ENCODE results near the gene WIZ.
A peak's percentile ranks its signal among the peaks of the same experiment; 100 is the strongest.
"Not testable (repeated sequence)": the region's sequence is repeated elsewhere in the genome, so short reads cannot be mapped to it uniquely, and the experiment has no call there.

The WIZ gene, protein sequence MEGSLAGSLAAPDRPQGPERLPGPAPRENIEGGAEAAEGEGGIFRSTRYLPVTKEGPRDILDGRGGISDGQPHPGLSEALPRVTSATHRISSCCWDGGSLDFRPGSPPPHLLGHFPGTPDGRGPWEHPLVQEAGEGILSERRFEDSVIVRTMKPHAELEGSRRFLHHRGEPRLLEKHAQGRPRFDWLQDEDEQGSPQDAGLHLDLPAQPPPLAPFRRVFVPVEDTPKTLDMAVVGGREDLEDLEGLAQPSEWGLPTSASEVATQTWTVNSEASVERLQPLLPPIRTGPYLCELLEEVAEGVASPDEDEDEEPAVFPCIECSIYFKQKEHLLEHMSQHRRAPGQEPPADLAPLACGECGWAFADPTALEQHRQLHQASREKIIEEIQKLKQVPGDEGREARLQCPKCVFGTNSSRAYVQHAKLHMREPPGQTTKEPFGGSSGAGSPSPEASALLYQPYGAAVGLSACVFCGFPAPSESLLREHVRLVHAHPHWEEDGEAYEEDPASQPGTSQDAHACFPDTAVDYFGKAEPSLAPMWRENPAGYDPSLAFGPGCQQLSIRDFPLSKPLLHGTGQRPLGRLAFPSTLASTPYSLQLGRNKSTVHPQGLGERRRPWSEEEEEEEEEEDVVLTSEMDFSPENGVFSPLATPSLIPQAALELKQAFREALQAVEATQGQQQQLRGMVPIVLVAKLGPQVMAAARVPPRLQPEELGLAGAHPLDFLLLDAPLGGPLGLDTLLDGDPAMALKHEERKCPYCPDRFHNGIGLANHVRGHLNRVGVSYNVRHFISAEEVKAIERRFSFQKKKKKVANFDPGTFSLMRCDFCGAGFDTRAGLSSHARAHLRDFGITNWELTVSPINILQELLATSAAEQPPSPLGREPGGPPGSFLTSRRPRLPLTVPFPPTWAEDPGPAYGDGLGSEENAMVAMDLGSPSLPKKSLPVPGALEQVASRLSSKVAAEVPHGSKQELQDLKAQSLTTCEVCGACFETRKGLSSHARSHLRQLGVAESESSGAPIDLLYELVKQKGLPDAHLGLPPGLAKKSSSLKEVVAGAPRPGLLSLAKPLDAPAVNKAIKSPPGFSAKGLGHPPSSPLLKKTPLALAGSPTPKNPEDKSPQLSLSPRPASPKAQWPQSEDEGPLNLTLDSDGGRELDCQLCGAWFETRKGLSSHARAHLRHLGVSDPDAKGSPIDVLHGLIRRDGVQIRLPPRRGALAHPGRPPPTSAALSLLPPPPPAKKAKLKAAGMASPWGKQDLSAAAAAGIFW (N-terminal part only)

DNA sequence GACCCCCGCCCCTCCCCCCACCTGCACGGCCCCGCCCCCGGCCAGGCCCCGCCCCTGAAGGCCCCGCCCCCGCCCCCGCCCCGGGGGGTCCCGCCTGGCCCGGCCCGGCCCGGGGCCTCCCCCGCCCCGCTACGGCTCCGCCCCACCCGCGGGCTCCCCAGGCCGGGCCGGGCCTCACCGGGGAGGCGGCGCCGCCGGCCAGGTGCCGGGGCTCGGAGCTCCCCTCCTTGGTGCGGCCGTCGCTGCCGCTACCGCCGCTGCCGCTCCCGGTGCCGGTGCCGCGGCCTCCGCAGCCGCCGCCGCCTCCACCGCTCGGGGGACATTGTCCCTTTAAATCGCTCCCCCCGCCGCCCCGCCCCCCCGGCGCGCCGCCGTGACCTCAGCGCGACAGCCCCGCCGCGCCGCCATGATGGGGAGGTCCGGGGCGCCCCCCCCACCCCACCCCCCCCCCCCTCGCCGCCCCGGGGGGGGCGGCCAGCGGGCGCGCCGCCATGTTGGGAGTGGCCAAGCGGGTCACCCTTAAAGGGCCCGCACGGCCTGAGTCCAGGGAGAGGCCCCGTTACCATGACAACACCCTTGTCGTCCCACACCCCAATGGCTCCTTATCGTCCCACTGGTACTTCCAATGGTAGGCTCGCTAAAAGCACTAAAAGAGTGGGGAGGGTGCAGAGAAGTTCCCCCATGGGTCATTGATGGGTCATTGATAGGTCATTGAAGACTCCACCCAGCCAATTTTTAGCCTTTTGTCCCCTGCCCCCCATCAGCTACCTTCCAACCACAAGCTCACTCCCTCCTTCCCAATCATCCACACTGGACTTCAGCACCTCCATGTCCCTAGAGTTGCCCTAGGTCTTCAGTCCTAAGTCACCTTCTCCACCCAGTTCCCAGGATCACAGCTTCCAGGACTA is at the start of gene WIZ:
Gene WIZ (minus strand): TSS at position 337 of the 908 bp plus-strand sequence. CDS start 1,649 bp downstream, outside the sequence.
- H3K4me3 ChIP-seq (ENCODE audit: low read depth, low read length) = peak within 1 kb of the TSS; percentile 77
- peak; percentile 20 for DNase-seq (ENCODE audit: low read depth)

DNA sequence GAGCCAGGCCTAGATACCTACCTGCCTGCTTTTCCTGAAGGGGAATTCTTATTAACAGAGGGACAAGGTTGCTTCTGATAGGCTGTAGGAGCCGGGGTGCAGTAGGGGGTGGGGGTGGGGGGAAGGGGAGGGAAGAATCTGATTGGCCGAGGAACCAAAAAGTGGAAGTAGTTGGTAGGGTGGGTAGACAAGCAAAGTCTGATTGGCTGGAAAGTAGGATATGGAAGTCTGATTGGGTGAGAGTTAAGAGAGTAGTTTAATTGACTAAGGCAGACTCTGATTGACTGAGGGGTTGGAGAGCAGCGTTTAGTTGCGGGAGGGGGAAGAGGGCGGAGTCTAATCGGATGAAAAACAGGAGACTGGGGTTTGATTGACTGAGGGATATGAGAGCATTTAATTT is 49.2 kb upstream of the WIZ start:
- no peak overlapping the region for H3K4me3 ChIP-seq (ENCODE audit: low read depth, low read length)
- DNase-seq (ENCODE audit: low read depth) = no peak

DNA sequence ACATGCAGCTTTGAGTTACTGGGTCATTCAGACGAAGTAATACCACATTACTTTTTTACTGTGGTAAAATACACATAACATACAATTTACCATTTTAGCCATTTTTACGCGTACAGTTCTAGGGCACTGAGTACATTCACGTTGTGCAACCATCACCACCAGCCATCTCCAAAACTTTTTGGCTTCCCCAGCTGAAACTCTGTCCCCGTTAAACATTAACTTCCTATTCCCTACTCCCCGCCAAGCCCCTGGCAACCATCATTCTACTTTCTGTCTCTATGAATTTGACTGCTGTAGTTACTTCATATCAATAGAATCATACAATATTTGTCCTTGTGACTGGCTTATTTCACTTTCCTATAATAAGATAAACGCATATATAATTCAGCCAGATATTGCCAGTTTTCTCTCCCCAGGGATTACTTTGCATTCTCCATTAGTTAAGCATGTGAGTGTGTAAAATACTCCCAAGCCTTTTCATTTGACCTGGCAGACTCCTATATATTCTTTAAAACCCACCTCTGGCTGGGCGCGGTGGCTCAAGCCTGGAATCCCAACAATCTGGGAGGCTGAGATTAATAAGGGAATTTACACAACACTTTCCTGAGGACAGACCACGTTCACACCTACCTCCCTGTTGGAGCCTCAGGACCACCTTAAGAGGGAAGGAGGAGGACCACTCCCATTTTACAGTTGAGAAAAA is 48.6 kb upstream of the WIZ start:
- no peak overlapping the region for H3K4me3 ChIP-seq (ENCODE audit: low read depth, low read length)
- no peak for DNase-seq (ENCODE audit: low read depth)

DNA sequence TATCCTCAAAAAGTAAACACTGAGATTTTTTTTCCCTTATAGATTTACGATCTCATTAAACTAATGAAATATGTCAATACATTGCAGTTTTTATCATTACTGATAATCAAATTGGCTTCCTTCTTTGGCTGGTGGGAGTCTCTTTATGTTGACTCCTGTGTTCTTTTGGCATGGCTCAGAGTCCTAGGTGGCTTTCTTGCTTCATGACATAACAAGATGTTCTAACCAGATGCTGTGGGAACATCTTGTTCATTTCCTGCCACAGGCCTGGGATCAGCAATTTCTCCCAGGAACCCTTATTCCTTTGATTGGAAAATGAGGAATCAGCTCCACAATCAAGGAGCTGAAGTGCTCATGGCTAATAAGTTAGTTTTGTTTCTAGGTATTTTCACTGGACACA is 45.4 kb upstream of the WIZ start:
- no peak overlapping the region for H3K4me3 ChIP-seq (ENCODE audit: low read depth, low read length)
- no peak for DNase-seq (ENCODE audit: low read depth)

DNA sequence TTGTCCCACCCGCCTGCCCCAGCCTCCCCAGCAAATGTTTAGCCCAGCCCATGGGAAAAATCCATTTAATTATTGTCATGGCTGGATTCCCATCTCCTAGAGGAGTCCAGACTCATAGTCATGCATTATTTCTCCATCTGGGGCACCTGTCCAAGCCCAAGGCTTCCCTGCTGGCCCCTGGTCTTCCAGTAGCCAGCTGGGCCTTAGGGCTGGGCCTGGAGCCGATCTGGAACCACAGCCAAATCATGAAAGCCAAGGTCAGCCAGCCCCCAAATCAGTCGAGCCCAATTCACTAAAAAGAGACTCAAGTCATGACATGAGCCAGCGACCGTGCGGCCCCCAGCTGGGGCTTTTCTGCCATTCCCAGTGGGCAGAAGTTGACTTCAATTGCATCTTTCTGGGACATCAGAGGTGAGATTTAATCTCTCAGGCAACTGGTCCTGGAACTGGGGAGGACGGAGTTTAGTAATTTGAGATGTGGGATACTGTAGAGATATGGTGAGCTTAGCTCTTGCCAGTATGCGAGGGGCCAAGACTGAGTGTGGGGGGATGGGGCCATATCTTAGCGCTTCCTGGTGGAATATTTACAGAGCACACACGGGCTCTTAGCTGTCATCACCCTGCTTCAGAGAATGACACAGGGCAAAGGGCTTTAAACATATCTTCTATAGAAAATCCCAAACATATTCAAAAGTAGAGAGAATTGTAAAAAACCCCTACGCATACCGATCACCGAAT is 38.9 kb upstream of the WIZ start:
- DNase-seq (ENCODE audit: low read depth) = no peak
- no peak overlapping the region for H3K4me3 ChIP-seq (ENCODE audit: low read depth, low read length)

DNA sequence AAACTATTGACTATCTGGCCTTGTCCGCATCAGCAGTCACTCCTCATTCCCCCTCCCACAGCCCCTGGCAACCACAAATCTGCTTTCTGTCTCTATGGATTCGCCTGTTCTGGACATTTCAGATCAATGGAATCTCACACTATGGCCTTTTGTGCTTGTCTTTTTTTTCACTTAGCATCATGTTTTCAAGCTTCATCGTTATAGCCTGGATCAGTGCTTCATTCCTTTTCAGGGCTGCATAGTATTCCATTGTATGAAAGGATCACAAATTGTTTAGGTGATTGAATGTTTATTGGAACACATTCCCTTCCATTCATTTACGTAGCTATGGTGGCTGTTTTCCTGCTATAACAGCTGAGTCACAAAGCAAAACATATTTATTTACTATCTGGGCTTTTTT is 37.3 kb upstream of the WIZ start:
- no peak for DNase-seq (ENCODE audit: low read depth)
- no peak overlapping the region for H3K4me3 ChIP-seq (ENCODE audit: low read depth, low read length)

DNA sequence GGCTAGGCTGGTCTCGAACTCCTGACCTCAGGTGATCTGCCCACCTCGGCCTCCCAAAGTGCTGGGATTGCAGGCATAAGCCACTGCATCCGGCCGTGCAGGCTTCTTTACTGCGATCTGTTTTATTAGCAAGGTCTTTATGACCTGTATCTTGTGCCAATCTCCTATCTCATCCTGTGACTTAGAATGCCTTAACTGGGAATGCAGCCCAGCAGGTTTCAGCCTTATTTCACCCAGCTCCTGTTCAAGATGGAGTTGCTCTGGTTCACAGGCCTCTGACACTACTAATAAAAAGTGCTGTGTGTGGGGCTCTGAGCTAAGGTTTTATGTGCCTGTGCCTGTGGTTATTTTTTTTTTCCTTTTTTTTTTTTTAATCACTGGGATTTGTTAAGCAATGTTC is 36.0 kb upstream of the WIZ start:
- DNase-seq (ENCODE audit: low read depth); H3K4me3 ChIP-seq (ENCODE audit: low read depth, low read length): not testable (repeated sequence)

DNA sequence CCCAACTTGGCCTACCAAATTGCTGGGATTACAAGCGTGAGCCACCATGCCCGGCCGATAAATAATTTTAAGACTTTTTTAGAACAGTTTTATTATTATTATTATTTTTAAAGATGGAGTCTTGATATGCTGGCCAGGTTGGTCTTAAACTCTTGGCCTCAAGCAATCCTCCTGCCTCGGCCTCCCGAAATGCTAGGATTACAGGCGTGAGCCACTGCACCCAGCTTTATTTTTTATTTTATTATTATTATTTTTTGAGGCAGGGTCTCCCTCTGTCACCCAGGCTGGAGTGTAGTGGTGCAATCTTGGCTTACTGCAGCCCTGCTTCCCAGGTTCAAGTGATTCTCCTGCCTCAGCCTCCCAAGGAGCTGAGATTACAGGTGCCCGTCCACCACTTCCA is 31.2 kb upstream of the WIZ start:
- H3K4me3 ChIP-seq (ENCODE audit: low read depth, low read length); DNase-seq (ENCODE audit: low read depth): not testable (repeated sequence)

DNA sequence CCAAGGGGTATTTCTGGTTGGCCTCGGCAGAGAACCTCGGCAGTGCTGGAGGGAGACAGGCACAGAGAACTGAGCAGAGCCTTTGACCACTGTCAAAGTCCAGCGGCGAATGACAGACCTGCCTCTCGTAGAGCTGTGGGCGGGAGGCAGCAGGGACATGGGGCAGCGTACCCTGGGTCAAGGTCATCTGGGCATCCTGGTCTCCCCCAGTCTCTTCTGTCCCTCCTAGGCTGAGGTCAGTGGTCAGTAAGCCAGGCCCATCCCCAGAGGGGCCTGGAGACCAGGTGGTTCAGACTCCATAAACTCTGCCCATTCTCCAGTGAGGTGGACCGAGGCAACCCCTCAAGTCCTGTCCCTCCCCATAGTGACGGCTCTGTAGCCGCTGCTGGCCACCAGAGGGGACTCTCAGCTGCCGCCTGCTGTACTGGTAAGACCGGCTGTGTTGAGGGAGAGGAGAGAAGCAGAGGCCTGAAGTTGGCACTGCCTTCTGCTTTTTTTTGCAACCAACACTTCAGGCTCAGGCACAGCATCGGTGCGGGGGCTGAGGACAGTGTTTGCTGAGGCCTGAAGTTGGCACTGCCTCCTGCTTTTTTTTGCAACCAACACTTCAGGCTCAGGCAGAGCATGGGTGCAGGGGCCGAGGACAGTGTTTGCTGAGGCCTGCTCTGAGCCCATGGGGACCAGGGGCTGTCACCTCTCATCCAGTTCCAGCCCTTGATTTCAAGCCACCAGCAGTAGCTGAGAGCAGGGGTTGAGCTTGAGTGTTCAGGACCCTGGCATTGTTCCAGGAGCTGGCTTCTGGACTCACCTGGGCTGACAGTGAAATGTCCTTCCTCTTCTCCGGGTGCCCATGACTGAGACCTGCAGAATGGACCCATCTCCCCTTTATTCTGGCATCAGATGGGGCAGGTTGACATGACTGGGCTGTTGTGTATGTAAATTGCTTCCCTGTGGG is 29.9 kb upstream of the WIZ start, which contains the start of gene PGLYRP2:
Gene PGLYRP2 (minus strand): TSS at position 111 of the 955 bp plus-strand sequence. CDS start 130 bp downstream, outside the sequence.
- no peak for DNase-seq (ENCODE audit: low read depth)
- no peak within 1 kb of the TSS for H3K4me3 ChIP-seq (ENCODE audit: low read depth, low read length)

DNA sequence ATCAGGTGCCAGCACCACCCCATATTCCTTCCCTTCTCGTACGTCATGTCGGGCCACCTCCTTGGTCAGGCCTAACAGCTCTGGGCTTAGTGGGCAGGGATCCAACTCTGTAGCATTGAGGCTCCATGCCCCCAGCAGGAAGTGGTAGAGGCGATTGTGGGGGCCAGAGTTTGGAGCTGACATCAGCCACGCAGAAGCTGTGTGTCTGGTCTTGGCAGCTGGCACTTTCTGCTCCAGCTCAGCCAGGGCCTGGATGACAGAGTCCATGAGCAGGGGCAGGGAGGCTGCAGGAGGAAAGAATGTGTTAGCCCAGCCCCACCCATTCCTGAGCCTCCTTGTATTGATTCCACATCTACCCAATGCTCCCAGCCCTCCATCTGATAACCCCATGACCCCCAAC is 26.6 kb upstream of the WIZ start:
- no peak overlapping the region for H3K4me3 ChIP-seq (ENCODE audit: low read depth, low read length)
- DNase-seq (ENCODE audit: low read depth) = no peak

DNA sequence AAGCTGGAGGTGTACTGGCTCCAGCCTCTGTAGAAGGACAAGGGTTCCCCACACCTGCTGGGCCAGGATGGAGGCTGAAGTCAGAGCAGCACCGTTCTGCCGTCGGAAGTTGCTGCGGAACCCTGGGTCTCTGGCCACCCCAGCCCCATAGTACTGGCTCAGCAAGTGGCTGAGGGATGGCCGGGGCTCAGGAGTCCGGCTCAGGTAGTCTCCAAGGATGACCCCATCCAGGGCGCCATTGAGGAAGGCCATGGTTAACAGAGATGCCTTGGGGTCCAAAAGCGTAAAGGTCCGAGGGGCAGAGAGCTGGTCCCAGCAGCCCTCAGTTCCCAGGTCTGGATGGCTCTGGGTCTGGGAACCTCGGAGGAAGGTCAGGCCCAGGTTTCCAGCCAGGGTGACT is 25.9 kb upstream of the WIZ start:
- DNase-seq (ENCODE audit: low read depth) = no peak
- H3K4me3 ChIP-seq (ENCODE audit: low read depth, low read length) = no peak overlapping the region

DNA sequence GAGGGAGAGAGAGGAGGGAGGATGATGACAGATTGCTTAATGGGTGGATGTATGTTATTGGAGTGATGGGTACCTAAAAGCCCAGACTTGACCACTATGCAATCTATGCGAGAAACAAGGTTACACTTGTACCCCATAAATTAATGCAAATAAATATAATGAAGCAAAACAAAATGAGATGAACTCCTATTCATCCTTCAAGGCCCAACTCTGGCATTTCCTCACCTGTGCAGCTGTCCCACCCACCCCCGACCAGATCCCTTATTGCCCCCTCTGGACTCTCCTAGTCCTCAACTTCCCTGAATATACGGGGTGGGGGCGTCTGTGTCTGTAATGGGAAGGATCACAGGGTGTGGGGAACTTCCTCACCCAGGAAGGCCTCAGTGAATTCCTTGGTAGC is 25.4 kb upstream of the WIZ start:
- no peak for DNase-seq (ENCODE audit: low read depth)
- H3K4me3 ChIP-seq (ENCODE audit: low read depth, low read length) = no peak overlapping the region

DNA sequence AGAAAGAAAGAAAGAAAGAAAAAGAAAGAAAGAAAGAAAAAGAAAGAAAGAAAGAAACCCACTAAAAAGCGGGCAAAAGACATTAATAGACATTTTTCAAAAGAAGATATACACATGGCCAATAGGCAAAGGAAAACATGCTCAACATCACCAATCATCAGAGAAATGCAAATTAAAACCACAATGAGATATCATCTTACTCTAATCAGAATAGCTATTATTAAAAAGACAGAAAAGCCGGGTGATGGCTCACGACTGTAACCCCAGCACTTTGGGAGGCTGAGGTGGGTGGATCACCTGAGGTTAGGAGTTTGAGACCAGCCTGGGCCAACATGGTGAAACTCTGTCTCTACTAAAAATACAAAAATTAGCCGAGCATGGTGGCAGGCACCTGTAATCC is 24.1 kb upstream of the WIZ start:
- not testable (repeated sequence) for H3K4me3 ChIP-seq (ENCODE audit: low read depth, low read length); DNase-seq (ENCODE audit: low read depth)

DNA sequence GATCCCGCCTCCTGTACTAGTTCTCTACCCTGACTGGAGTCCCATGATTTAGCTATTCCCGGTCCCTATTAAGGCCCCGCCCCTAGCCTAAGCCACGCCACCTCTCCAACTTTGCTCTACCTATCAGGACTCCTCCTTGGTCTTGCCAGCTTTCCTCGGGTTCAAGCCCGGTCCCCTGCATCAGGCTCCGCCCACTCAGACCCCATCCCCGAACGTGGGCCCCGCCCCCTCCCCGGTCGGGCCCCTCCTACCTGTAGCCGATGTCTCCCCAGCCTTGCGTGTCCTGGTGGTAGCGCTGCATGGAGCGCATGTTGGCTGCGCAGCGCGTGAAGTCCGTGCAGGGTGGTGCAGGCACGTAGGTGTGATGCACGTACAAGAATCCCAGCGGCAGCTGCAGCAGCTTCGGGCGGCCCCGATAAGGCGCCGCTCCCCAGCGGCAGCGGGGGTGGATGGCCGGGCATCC is 21.9 kb upstream of the WIZ start:
- no peak overlapping the region for H3K4me3 ChIP-seq (ENCODE audit: low read depth, low read length)
- DNase-seq (ENCODE audit: low read depth) = no peak

DNA sequence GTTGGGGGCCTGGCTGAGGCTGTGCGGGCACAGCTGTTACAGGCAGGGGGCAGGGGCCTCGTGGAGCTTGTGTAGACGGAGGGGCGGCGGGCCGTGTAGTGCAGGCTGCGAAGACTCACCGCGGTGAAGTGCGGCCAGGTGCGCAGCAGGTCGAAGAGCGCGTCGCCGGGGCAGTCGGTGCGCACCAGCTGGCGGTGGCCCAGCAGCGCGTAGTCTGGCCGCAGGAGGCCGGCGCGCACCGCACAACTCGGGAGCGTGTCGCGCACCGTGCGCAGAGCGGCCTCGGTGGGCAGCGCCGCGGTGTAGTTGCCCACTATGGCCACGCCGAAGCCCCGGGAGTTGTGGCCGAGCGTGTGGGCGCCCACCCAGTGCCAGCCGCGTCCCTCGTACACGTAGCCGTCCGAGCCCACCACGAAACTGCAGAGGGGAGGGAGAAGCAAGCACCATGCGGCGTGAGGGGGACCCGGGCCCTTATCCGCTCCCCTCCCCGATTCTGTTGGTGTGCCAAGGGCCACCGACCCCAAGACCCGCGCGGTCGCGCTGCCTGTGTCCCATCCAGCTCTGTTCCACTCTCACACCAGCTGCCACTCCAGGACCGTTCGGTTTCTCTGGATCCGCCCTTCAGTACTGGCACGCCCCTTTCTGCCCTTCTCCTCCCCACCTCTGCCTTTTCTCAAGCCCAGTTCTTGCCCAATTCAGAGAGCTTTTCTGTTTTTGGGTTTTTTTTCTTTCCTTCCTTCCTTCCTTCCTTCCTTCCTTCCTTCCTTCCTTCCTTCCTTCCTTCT is 19.9 kb upstream of the WIZ start:
- H3K4me3 ChIP-seq (ENCODE audit: low read depth, low read length) = no peak overlapping the region
- DNase-seq (ENCODE audit: low read depth) = no peak

Measured in skeletal muscle cell (primary cell).